Activated CD8-positive, alpha-beta memory T cell treated with anti-CD3 and anti-CD28 coated beads, Interleukin-2, amount 10 ng/mL, durations not matched to agents 7 days and 5 days (primary cell): ENCODE data around the gene KRT31. TPM values are rescaled to one million over a fixed set of nuclear protein-coding genes. Genes with fewer than 3 reads are reported as not detected.
"Not testable (repeated sequence)": the region's sequence is repeated elsewhere in the genome, so short reads cannot be mapped to it uniquely, and the experiment has no call there.

Source experiments
- ATAC-seq: fragments of 150-1000 bp; cut with Tn5 transposase; one replicate; pipeline ENCODE4 v1.10.0; 2021; ENCODE audit warnings: moderate library complexity
- CTCF ChIA-PET: fragments of 350-600 bp; sonication (Branson Sonifier 250); formaldehyde crosslinking; loops from one replicate; lab custom pipeline; 2021; ENCODE audit warnings: antibody characterized with exemption; lab: Charles Lee
- DNase-seq: peaks from one replicate; pipeline ENCODE4 v3.0.0-alpha.2; 2020
- H3K27ac Mint-ChIP-seq: one replicate; pipeline ENCODE4 v1.8.0; 2021; ENCODE audit warnings: mild to moderate bottlenecking, mixed read lengths
- H3K27me3 Mint-ChIP-seq: one replicate; pipeline ENCODE4 v1.8.0; 2021; ENCODE audit warnings: mixed read lengths
- H3K36me3 Mint-ChIP-seq: one replicate; pipeline ENCODE4 v1.8.0; 2021; ENCODE audit warnings: mild to moderate bottlenecking, mixed read lengths
- H3K4me1 Mint-ChIP-seq: one replicate; pipeline ENCODE4 v1.8.0; 2021; ENCODE audit warnings: mixed read lengths
- H3K4me3 Mint-ChIP-seq: one replicate; pipeline ENCODE4 v1.8.0; 2021; ENCODE audit warnings: mild to moderate bottlenecking, moderate library complexity, mixed read lengths
- H3K9me3 Mint-ChIP-seq: one replicate; pipeline ENCODE4 v1.8.0; 2022; ENCODE audit warnings: low read depth, mixed read lengths
- total RNA-seq, 2 experiments: library from RNA; stranded (reverse); gene quantifications; one replicate each; pipeline ENCODE4 v1.2.3, GENCODE V29; 2021

Gene KRT31
- total RNA-seq, result not detected

DNA sequence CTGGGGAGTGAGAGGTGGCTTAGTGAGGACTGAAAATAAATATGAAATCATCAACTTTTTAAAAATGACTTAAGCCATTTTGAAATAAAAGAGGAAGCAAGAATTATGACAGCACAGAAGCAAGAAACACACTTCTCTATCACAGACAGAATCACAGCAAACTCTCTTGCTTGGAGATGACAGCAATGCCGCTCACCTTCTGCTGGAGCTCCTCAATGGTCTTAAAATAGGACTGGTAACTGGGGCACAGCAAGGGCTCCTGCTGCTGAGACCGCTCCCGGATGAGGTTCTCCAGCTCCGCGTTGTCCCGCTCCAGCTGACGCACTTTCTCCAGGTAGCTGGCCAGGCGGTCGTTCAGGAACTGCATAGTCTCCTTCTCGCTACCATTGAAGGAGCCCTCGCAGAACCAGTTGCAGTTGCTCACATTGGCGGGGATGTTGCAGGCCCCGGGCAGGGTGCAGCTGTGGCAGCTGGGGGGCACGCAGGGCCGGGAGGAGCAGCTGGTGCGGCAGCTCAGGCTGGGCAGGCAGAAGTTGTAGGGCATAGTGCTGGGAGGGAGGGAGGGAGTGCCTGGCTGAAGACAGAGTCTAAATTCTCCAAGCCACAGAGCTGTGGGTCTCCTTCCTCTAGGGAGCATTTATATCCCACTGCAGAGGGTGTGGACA, at the start of gene KRT31:
Gene KRT31, minus strand, starts transcription at position 613 of the 665 bp plus-strand sequence. Its CDS starts 69 bp downstream, at position 544.
- Mint-ChIP-seq H3K27ac (no peak within 1 kb of the TSS), H3K36me3 (no peaks in the 10 kb centered on the region), H3K4me1 (peaks cover 1% of the 10 kb centered on the region), H3K9me3 (no peaks in the 10 kb centered on the region), H3K27me3 (peaks cover 5% of the 10 kb centered on the region), H3K4me3 (no peak within 1 kb of the TSS)
- ATAC-seq, result no peak
- no peak for DNase-seq
- CTCF ChIA-PET, result no interaction called here

DNA sequence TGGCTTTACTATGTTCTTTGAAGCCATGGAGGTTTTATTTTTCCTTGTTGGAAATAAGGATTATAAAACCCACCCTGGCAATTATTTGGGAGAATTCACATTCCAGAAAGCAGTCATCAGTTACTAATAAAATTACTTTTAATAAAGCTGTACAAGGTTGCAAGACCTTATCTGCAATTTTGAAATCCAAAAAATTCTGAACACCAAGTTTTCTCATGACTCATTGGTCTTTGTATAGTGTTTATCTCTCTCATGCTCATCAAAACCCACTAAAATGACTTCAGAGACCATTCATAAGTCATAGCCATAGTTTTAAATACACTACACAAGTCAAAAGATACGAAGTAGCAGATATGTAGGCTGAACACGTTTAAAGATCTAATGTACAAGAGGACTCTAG, 49.4 kb upstream of the KRT31 start:
- Mint-ChIP-seq H3K4me1 (no peaks in the 10 kb centered on the region), H3K27me3 (peaks cover 28% of the 10 kb centered on the region), H3K4me3 (no peak overlapping the region), H3K27ac (no peak overlapping the region), H3K36me3 (no peaks in the 10 kb centered on the region), H3K9me3 (no peaks in the 10 kb centered on the region)
- CTCF ChIA-PET, result no interaction called here
- DNase-seq, result no peak
- no peak for ATAC-seq

DNA sequence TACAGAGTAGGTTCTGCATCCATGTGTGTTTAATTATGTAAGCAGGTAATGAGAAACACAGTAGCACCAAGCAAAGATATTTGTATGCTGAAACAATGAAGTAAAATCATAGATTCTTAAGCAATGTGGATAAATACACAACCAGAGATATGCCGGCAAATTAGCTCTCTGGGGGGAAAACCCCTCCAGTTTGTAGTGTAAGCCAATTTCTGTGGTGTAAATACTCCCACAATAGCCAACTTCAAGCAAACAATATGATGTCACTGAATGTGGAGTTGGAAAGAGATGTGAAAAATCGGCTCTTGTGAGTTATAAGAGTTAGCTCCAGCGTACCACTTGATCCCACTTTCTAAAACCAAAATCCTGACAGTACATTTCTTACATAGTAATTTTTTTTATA, 47.2 kb upstream of the KRT31 start:
- CTCF ChIA-PET, result no interaction called here

DNA sequence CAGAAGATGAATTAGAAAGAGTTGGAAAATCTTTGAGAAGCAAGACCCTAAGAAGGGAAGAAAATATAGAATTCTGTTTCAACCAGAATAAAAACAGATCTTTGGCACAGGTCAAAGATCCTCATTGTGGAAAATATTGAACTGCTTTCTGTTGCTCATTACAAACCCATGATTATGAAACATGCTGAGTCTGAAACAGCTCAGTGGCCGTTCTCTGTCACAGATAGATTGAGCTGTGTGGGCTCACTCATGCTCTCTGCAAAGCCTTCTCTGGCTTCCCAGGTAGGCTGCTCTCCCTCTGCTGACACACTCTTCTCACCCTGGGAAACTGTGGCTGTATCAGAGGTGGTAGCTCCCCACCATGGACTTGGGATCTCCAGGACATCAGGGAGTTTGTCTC, 46.8 kb upstream of the KRT31 start:
- H3K9me3 Mint-ChIP-seq, result no peaks in the 10 kb centered on the region
- DNase-seq (no peak), ATAC-seq (no peak)
- no peak overlapping the region for H3K27ac Mint-ChIP-seq
- CTCF ChIA-PET, result no interaction called here
- no peaks in the 10 kb centered on the region for H3K4me1 Mint-ChIP-seq
- H3K27me3 Mint-ChIP-seq, result peaks cover 27% of the 10 kb centered on the region
- H3K4me3 Mint-ChIP-seq, result no peak overlapping the region
- no peaks in the 10 kb centered on the region for H3K36me3 Mint-ChIP-seq

More for the DNA sequence above, 47.2 kb upstream of the KRT31 start:
- Mint-ChIP-seq H3K4me3 (no peak overlapping the region), H3K36me3 (no peaks in the 10 kb centered on the region), H3K4me1 (no peaks in the 10 kb centered on the region), H3K9me3 (no peaks in the 10 kb centered on the region), H3K27ac (no peak overlapping the region), H3K27me3 (peaks cover 27% of the 10 kb centered on the region)
- DNase-seq (no peak), ATAC-seq (no peak)

DNA sequence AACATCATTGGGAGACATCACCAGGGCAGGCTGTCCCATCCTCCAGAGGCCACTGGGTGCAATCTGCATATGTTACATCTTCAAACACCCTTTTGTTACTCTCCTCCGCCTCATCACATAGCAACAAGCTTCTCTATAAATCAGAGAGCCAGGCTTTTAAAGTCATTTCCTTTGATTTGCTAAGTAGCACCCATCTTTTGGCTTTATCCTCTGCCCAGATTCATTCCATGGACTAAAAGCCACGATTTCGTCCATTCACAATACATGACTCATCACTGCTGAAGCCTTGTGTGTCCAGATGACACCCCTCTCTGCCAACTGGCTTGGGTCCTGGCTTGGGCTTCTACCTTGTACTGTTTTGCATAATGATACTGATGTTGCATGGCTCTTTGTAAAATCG, 45.3 kb upstream of the KRT31 start:
- Mint-ChIP-seq H3K4me3 (no peak overlapping the region), H3K4me1 (no peaks in the 10 kb centered on the region), H3K27ac (no peak overlapping the region), H3K27me3 (peaks cover 27% of the 10 kb centered on the region), H3K9me3 (no peaks in the 10 kb centered on the region), H3K36me3 (no peaks in the 10 kb centered on the region)
- ATAC-seq (no peak), DNase-seq (no peak)
- CTCF ChIA-PET, result no interaction called here

DNA sequence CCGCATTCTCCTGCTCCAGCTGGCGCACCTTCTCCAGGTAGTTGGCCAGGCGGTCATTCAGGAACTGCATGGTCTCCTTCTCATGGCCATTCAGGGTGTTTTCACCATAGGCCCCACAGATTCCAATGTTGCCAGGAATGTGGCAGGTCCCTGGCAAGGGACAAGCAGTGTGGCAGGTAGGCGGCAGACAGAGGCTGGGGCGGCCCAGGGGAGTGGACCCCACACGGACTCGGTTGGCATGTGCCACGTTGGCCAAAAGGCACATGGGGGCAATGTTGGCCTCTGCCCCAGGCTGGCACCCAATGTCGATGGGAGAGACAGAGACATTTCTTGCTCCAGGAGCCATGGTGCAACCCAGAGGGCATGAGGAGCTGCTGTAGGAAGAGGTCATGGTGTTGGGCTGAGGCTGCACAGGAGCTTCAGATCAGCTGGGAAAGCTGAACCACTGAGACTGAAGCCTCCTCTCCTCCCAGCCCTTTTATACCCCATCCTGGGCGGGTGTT, 43.2 kb upstream of the KRT31 start, which contains the start of gene KRT38:
Gene KRT38, minus strand, starts transcription at position 453 of the 503 bp plus-strand sequence. Its CDS starts 62 bp downstream, at position 391.
- H3K27ac Mint-ChIP-seq, result no peak within 1 kb of the TSS
- no peak within 1 kb of the TSS for H3K4me3 Mint-ChIP-seq
- no peaks in the 10 kb centered on the region for H3K36me3 Mint-ChIP-seq
- ATAC-seq (no peak), DNase-seq (no peak)
- H3K9me3 Mint-ChIP-seq, result no peaks in the 10 kb centered on the region
- peaks cover 24% of the 10 kb centered on the region for H3K27me3 Mint-ChIP-seq
- CTCF ChIA-PET, result no interaction called here
- H3K4me1 Mint-ChIP-seq, result no peaks in the 10 kb centered on the region

DNA sequence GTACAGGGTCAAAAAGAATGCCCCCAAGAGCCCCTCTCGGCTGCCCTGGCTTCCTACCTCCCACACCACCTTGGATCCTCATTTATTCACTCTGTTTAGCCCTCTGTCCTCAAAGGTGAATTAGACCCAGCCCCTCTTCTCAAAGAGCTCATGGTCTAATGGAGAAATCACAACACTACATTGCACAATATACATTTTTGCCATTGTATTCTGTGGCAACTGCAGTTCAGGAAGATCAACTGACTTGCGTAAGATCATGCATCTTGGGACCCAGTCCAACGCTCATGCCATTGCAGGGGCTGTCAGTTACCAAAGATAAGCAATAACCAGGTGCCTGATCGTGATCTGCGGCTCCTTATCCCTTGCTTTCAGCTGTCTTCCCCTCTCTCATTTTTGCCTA, 42.0 kb upstream of the KRT31 start:
- Mint-ChIP-seq H3K4me3 (no peak overlapping the region), H3K4me1 (no peaks in the 10 kb centered on the region), H3K36me3 (no peaks in the 10 kb centered on the region), H3K27me3 (peaks cover 24% of the 10 kb centered on the region), H3K9me3 (no peaks in the 10 kb centered on the region), H3K27ac (no peak overlapping the region)
- DNase-seq (no peak), ATAC-seq (no peak)
- CTCF ChIA-PET, result interaction anchor here (0.7 kb wide), 1 partner anchor 438 kb away, joined by 3 read pairs; no protein-coding TSS in a partner anchor

DNA sequence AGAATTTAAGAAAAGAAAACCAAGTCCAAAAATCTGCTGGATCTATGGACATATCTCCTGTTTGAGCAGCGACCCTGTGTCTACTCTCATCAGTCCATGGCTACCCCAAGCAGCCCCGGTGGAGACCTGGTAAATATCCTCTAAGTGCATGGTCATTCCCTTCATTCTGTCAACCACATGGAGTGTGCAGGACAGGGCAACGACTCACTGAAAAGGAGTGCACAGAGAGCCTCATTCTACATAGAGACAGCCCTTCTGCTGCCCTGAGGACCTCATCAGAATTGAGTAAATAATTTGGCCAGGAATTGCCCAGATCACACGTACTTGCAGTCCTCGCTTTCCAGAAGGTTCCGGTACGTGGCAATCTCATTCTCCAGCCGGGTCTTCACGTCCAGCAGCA, 40.4 kb upstream of the KRT31 start:
- CTCF ChIA-PET, result no interaction called here
- H3K27ac Mint-ChIP-seq, result no peak overlapping the region
- no peak overlapping the region for H3K4me3 Mint-ChIP-seq
- no peak for DNase-seq
- H3K36me3 Mint-ChIP-seq, result no peaks in the 10 kb centered on the region
- H3K9me3 Mint-ChIP-seq, result no peaks in the 10 kb centered on the region
- no peaks in the 10 kb centered on the region for H3K4me1 Mint-ChIP-seq
- peaks cover 16% of the 10 kb centered on the region for H3K27me3 Mint-ChIP-seq
- ATAC-seq, result no peak

DNA sequence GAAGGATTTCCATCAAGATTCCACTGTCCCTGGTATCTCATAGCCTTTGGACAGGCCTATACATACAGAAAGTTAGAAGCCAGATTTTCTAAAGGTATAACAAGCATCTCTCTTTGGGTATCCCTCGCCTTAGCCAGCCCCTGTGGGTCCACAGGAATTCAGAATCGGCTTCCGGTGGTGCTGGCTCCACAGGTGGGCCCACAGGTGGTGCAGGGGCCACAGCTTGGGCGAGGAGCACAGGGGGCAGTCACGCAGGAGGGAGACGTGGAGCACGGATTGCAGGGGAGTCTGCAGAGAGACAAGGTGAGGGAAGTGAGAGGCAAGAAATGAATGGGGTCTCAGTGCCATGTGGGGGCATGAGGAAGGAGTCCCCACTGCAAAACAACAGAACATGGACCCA, 39.8 kb upstream of the KRT31 start:
- CTCF ChIA-PET, result no interaction called here

DNA sequence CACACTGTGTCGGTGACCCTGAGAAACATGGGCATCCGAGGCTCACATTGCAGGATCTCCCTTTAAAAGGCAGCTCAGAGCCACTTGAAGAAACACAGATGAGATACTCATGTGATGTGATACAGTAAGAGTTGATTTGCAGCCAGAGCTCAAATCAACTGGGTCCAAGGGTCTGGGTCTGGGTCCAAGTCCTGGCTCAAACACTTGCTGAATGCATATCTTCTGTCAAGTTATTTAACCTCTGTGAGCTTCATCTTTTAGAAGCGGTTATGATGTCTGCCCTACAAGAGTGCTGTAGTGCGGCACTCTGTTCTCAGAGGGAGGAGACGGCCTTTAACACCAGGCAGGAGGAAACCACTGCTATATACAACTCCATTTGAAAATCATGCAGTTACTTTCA, 37.0 kb upstream of the KRT31 start:
- Mint-ChIP-seq H3K36me3 (no peaks in the 10 kb centered on the region), H3K27ac (no peak overlapping the region), H3K4me1 (no peaks in the 10 kb centered on the region), H3K9me3 (no peaks in the 10 kb centered on the region), H3K27me3 (peaks cover 6% of the 10 kb centered on the region), H3K4me3 (no peak overlapping the region)
- CTCF ChIA-PET, result interaction anchor here (1.0 kb wide), 1 partner anchor 104 kb away, joined by 4 read pairs; no protein-coding TSS in a partner anchor
- DNase-seq (no peak), ATAC-seq (no peak)

More for the DNA sequence above, 39.8 kb upstream of the KRT31 start:
- Mint-ChIP-seq H3K27me3 (peaks cover 13% of the 10 kb centered on the region), H3K36me3 (no peaks in the 10 kb centered on the region), H3K4me3 (no peak overlapping the region), H3K4me1 (no peaks in the 10 kb centered on the region), H3K9me3 (no peaks in the 10 kb centered on the region), H3K27ac (no peak overlapping the region)
- DNase-seq (no peak), ATAC-seq (no peak)

DNA sequence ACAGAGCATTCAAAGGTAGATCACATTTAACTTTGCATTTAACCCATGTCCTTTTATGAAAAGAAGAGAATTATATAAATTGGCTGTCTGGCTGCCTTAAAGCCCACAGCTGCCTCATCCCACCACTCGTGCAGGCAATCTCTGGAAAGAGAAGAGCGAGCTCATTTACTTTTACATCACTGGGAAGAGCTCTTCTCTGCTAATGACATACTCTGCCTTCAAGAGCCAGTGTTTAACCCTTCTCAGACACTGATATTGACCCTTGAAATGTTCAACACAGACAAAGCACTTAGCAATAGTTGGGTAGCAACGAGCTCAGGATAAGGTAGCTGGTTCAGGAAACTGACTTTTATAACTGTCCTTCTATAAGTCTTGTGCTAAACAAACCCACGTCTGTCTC, 36.6 kb upstream of the KRT31 start:
- DNase-seq (no peak), ATAC-seq (no peak)
- no peak overlapping the region for H3K4me3 Mint-ChIP-seq
- H3K27me3 Mint-ChIP-seq, result peaks cover 6% of the 10 kb centered on the region
- CTCF ChIA-PET, result interaction anchor here (0.6 kb wide), 1 partner anchor 563 kb away, joined by 3 read pairs; no protein-coding TSS in a partner anchor
- H3K36me3 Mint-ChIP-seq, result no peaks in the 10 kb centered on the region
- no peaks in the 10 kb centered on the region for H3K9me3 Mint-ChIP-seq
- H3K4me1 Mint-ChIP-seq, result no peaks in the 10 kb centered on the region
- no peak overlapping the region for H3K27ac Mint-ChIP-seq

DNA sequence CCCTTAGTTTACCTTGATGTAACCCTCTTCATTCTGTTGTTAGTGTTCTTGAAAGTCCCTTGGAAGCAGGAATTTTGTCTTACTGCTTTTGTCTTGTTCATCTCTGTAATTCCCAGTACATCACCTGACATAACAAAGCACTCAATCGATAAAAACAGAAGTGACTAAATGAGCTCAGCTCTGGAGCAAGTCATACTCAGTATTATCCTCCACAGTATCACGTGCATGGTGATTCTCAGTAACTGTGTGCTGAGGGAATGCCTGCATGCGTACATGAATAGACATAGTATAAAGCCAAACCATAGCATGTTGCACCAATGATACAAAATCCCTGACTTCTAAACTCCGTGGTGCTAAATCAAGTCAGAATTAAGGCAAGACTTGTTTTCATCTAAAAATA, 36.2 kb upstream of the KRT31 start:
- ATAC-seq (no peak), DNase-seq (no peak)
- Mint-ChIP-seq H3K36me3 (no peaks in the 10 kb centered on the region), H3K27ac (no peak overlapping the region), H3K9me3 (no peaks in the 10 kb centered on the region), H3K4me1 (no peaks in the 10 kb centered on the region), H3K27me3 (peaks cover 10% of the 10 kb centered on the region), H3K4me3 (no peak overlapping the region)
- CTCF ChIA-PET, result interaction anchor here (0.6 kb wide), 1 partner anchor 563 kb away, joined by 3 read pairs; no protein-coding TSS in a partner anchor

DNA sequence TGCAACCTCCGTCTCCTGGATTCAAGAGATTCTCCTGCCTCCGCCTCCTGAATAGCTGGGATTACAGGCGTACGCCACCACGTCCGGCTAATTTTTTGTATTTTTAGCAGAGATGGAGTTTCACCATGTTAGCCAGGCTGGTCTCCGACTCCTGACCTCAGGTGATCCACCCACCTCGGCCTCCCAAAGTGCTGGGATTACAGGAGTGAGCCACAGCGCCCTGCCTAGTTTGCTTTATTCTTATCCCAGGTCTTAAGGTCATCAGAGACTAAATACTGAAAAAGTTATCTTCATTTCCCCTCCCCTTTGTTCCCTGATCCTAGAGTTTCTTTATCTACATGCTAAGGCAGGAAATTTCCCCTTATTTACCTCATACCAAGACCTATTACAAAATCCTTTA, 33.0 kb upstream of the KRT31 start:
- ATAC-seq, DNase-seq, H3K27me3 Mint-ChIP-seq, H3K4me3 Mint-ChIP-seq, H3K4me1 Mint-ChIP-seq, CTCF ChIA-PET, H3K9me3 Mint-ChIP-seq, H3K27ac Mint-ChIP-seq, H3K36me3 Mint-ChIP-seq: not testable (repeated sequence)

DNA sequence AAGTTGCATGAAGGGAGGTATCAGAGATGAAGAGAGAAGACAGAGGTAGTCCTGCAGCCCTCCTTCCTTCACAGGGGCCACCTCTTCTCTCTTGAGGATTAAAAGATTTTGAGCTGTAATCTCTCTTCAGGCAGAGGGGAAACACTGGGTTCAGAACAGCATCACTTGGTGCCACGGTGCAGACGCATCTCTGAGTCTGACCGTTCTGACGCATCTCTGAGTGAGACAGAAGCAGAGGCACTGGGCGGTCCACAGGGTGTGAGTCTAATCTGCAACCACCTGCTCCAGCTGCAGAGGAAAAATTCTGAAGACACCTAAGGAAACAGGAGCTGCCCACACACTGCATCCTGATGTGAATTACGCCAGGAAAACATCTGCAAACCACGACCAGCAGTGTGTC, 32.3 kb upstream of the KRT31 start:
- ATAC-seq, result no peak
- Mint-ChIP-seq H3K4me1 (no peaks in the 10 kb centered on the region), H3K36me3 (no peaks in the 10 kb centered on the region), H3K27ac (no peak overlapping the region), H3K4me3 (no peak overlapping the region), H3K27me3 (peaks cover 10% of the 10 kb centered on the region), H3K9me3 (no peaks in the 10 kb centered on the region)
- CTCF ChIA-PET, result no interaction called here
- no peak for DNase-seq
